Neuronal stem cell (in vitro differentiated cells): Measurements from ENCODE around the gene CAMK2B.

Experiments used
- DNase-seq: peaks from one replicate; pipeline ENCODE4 v3.0.0-alpha.2; 2013; ENCODE audit warnings: low spot score
- H2AFZ ChIP-seq: one replicate; pipeline ENCODE4 v1.6.1; 2013; ENCODE audit warnings: mild to moderate bottlenecking, low read length, inconsistent platforms
- H2AK5ac ChIP-seq: 2 replicates; pipeline ENCODE4 v1.6.1; 2013; ENCODE audit warnings: low read depth, mild to moderate bottlenecking, inconsistent platforms, low read length, moderate library complexity, mixed read lengths
- H2BK120ac ChIP-seq: 2 replicates; pipeline ENCODE4 v1.6.1; 2013; ENCODE audit warnings: low read depth, mild to moderate bottlenecking, inconsistent platforms, low read length, moderate library complexity, mixed read lengths
- H2BK12ac ChIP-seq: one replicate; pipeline ENCODE4 v1.6.1; 2013; ENCODE audit warnings: low read length, inconsistent platforms
- H2BK15ac ChIP-seq: 2 replicates; pipeline ENCODE4 v1.6.1; 2013; ENCODE audit warnings: mild to moderate bottlenecking, low read length, inconsistent platforms, mixed read lengths
- H2BK5ac ChIP-seq: one replicate; pipeline ENCODE4 v1.6.1; 2013; ENCODE audit warnings: inconsistent platforms, mild to moderate bottlenecking, low read length, moderate library complexity
- H3K14ac ChIP-seq: one replicate; pipeline ENCODE4 v1.6.1; 2013; ENCODE audit warnings: low read length, inconsistent platforms
- H3K18ac ChIP-seq: 2 replicates; pipeline ENCODE4 v1.6.1; 2013; ENCODE audit warnings: low read length, inconsistent platforms
- H3K23ac ChIP-seq: 2 replicates; pipeline ENCODE4 v1.6.1; 2013; ENCODE audit warnings: low read depth, mild to moderate bottlenecking, mixed read lengths, low read length, inconsistent platforms; ENCODE audit not compliant: poor library complexity
- H3K27ac ChIP-seq: replicated peaks from 3 replicates; pipeline ENCODE4 v1.5.1; 2013; ENCODE audit warnings: low read length, inconsistent platforms
- H3K27me3 ChIP-seq, 3 experiments: 2 replicates each; pipeline ENCODE4 v1.6.1; 2013; ENCODE audit warnings: low read length in 3 of 3, mild to moderate bottlenecking in 2 of 3, inconsistent platforms in 1 of 3, low read depth in 1 of 3, mixed read lengths in 1 of 3, moderate library complexity in 1 of 3; ENCODE audit not compliant: control insufficient read depth in 3 of 3, insufficient read depth in 3 of 3
- H3K36me3 ChIP-seq, 2 donors: replicated peaks in 1 of 2; 2 replicates each; pipeline ENCODE4 v1.6.1; 2013; ENCODE audit warnings: low read length in 2 of 2; ENCODE audit not compliant: control insufficient read depth in 2 of 2, insufficient read depth in 2 of 2
- H3K4ac ChIP-seq: 2 replicates; pipeline ENCODE4 v1.6.1; 2013; ENCODE audit warnings: inconsistent platforms, mild to moderate bottlenecking, low read length, moderate library complexity
- H3K4me1 ChIP-seq, 2 donors: 1 replicate in 1 of 2; 2 replicates in 1 of 2; pipeline ENCODE4 v1.6.1; 2013; ENCODE audit warnings: low read length in 2 of 2, low read depth in 1 of 2; ENCODE audit not compliant: control insufficient read depth in 2 of 2, insufficient read depth in 1 of 2
- H3K4me2 ChIP-seq: one replicate; pipeline ENCODE4 v1.6.1; 2013; ENCODE audit warnings: mild to moderate bottlenecking, low read length, inconsistent platforms; ENCODE audit not compliant: insufficient read depth, poor library complexity, severe bottlenecking
- H3K4me3 ChIP-seq, 2 donors: 2 replicates each; pipeline ENCODE4 v1.5.1; 2013; ENCODE audit warnings: low read length in 2 of 2, mild to moderate bottlenecking in 2 of 2, inconsistent platforms in 1 of 2, moderate library complexity in 1 of 2
- H3K79me1 ChIP-seq: one replicate; pipeline ENCODE4 v1.6.1; 2013; ENCODE audit warnings: low read depth, mild to moderate bottlenecking, inconsistent platforms, low read length, moderate library complexity
- H3K9ac ChIP-seq: one replicate; pipeline ENCODE4 v1.6.1; 2013; ENCODE audit warnings: mild to moderate bottlenecking, low read depth, low read length, inconsistent platforms; ENCODE audit not compliant: poor library complexity
- H3K9me3 ChIP-seq, 2 donors: replicated peaks in 1 of 2; 2 replicates each; pipeline versions ENCODE3 to v1.6.1; 2013; ENCODE audit warnings: low read length in 2 of 2, mild to moderate bottlenecking in 2 of 2, inconsistent platforms in 1 of 2, low read depth in 1 of 2, mixed read lengths in 1 of 2, moderate library complexity in 1 of 2; ENCODE audit not compliant: control insufficient read depth in 2 of 2, insufficient read depth in 1 of 2
- H4K8ac ChIP-seq: one replicate; pipeline ENCODE4 v1.6.1; 2013; ENCODE audit warnings: low read depth, mild to moderate bottlenecking, inconsistent platforms, low read length, moderate library complexity
- H4K91ac ChIP-seq: one replicate; pipeline ENCODE4 v1.6.1; 2013; ENCODE audit warnings: low read length, low read depth, mild to moderate bottlenecking, inconsistent platforms; ENCODE audit not compliant: poor library complexity
- WGBS, 2 donors: extraction: QIAGEN DNeasy Blood & Tissue Kit; methylation state at CpG; one replicate each; pipeline ENCODE4 v1.1.7; 2013; ENCODE audit warnings: missing lambda C conversion rate in 2 of 2, mixed read lengths in 1 of 2; ENCODE audit not compliant: insufficient read length in 2 of 2, insufficient replicate concordance in 1 of 2; ENCODE audit errors: extremely low coverage in 2 of 2; 5-methylcytosine and 5-hydroxymethylcytosine counted together

The CAMK2B gene

DNA sequence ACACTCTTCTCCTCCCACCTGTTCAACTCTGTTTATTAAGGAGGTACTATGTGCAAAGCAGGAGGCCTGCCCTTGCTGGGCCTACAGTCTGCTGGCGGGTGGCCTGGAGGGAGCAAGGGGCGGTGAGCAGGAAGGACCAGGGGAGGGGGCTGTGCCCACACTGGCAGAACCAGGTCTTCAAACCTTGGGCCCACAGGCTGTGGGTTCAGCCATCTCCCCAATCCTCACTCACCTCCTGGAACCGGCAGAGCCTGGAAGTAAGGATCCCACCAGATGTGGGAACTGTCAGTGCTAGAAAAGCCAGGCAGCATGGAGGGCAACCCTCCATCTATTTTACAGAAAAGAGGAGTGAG lies 50.8 kb downstream of the CAMK2B start:
- Histone ChIP-seq H4K91ac (no peak overlapping the region), H3K4me3 (no peak overlapping the region), H2BK120ac (no peak overlapping the region), H2AK5ac (peak overlapping the region; percentile 36), H3K23ac (no peak overlapping the region), H3K14ac (no peak overlapping the region), H2BK5ac (no peak overlapping the region), H3K9me3 (no peaks in the 10 kb centered on the region), H3K4ac (no peak overlapping the region), H3K9ac (no peak overlapping the region), H2BK12ac (no peak overlapping the region), H3K4me2 (no peak overlapping the region), H4K8ac (no peak overlapping the region), H3K4me1 (peaks cover 10 to 18% of the 10 kb centered on the region in 2 donors), H3K27me3 (peaks cover 0 to 37% (median 0%) of the 10 kb centered on the region in 3 experiments), H2BK15ac (peak overlapping the region; percentile 95), H3K79me1 (no peaks in the 10 kb centered on the region), H2AFZ (no peak overlapping the region), H3K27ac (no peak overlapping the region), H3K18ac (peak overlapping the region; percentile 60), H3K36me3 (no peaks in the 10 kb centered on the region)
- DNase-seq = no peak
- no CpG with 5 or more reads among the region's 3 CpGs for WGBS, 2 donors

DNA sequence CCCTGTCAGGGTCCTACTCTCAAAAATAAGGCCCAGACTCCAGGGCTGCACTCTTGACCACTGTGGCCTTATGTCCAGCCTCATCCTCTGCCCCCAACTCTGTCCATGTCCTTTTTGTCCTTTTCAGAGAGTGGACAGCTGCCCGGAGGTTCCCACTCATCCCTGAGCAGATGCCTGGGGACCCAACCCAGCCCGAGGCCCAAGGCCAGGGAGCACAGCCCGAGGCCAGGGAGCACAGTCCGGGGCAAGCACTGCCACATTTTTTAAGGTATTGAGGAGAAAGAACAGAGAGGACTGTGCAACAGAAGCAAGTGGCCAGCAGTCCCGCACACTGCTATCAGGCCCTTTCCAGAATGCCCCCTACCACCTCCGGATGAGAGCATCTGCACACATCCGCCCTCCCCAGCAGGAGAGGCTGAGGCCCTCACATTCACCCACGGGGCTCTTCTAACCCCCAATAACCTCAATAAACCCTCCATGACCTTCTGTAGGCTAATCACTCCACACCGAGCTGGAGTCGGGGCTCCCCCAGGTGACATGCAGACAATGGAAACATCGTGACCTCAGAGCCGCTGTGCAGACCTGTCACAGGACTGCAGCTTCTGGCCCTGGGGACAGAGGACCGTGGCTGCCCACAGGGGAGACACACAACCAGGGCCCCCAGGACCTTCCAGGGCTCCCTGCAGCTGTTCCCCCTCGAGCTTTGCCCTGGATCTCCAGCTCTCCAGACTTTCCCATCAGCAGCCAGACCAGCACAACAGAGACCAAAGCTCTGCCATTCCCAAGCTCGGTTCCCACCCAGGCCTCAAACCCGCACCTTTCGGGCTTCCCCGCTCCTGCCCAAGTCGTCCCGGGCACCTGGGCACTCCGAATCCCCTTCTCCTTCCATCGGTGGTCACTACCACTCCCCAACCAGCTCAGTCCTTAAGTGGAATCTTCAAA lies 51.4 kb downstream of the CAMK2B start:
- no peak overlapping the region for H3K27ac ChIP-seq
- H3K9ac ChIP-seq = no peak overlapping the region
- peaks cover 10 to 15% of the 10 kb centered on the region in 2 donors for H3K4me1 ChIP-seq
- H3K79me1 ChIP-seq = no peaks in the 10 kb centered on the region
- peak overlapping the region; percentile 78 for H3K18ac ChIP-seq
- no peaks in the 10 kb centered on the region for H3K36me3 ChIP-seq
- no peak overlapping the region for H2BK12ac ChIP-seq
- WGBS, 2 donors = no CpG with 5 or more reads among the region's 22 CpGs
- H2BK120ac ChIP-seq = no peak overlapping the region
- H4K8ac ChIP-seq = no peak overlapping the region
- no peak for DNase-seq
- no peak overlapping the region for H2BK5ac ChIP-seq
- no peaks in the 10 kb centered on the region for H3K9me3 ChIP-seq
- peak overlapping the region; percentile 95 for H2BK15ac ChIP-seq
- H3K4ac ChIP-seq = no peak overlapping the region
- no peak overlapping the region for H4K91ac ChIP-seq
- no peak overlapping the region for H2AFZ ChIP-seq
- H3K14ac ChIP-seq = no peak overlapping the region
- no peak overlapping the region for H3K4me3 ChIP-seq
- no peak overlapping the region for H3K4me2 ChIP-seq
- H3K27me3 ChIP-seq = peaks cover 0 to 37% (median 0%) of the 10 kb centered on the region in 3 experiments
- no peak overlapping the region for H3K23ac ChIP-seq
- peak overlapping the region; percentile 36 for H2AK5ac ChIP-seq

DNA sequence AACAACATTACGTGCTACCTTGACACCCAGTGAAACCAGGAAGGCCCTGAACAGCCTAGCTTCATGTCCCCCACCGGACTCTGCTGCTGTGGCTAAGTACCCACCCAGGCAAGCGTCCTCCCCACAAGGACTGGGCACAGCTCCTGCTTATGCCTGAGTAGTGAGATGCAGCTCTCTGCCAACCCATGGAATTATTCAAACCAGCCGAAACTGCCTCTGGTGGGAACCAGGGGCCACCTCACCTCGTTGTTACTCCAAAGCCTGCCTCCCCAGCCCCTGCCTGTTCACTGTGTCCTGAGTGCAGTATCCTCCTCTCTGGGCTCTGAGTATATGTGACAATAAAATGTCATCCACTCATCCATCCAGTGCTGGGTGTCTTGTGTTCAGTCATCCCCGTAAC lies 52.4 kb downstream of the CAMK2B start:
- H4K8ac ChIP-seq = peak overlapping the region; percentile 26
- peaks cover 0 to 42% (median 0%) of the 10 kb centered on the region in 3 experiments for H3K27me3 ChIP-seq
- H2BK15ac ChIP-seq = no peak overlapping the region
- no peak overlapping the region for H3K4me3 ChIP-seq
- H3K79me1 ChIP-seq = no peaks in the 10 kb centered on the region
- no peaks in the 10 kb centered on the region for H3K36me3 ChIP-seq
- H2AFZ ChIP-seq = no peak overlapping the region
- no peak overlapping the region for H2BK120ac ChIP-seq
- no peak overlapping the region for H3K4me2 ChIP-seq
- H3K4ac ChIP-seq = peak overlapping the region; percentile 8
- DNase-seq = no peak
- H2BK12ac ChIP-seq = no peak overlapping the region
- H3K9me3 ChIP-seq = no peaks in the 10 kb centered on the region
- H3K18ac ChIP-seq = no peak overlapping the region
- WGBS, 2 donors = no CpG with 5 or more reads among the region's 6 CpGs
- H2BK5ac ChIP-seq = no peak overlapping the region
- no peak overlapping the region for H4K91ac ChIP-seq
- H3K14ac ChIP-seq = no peak overlapping the region
- no peak overlapping the region for H3K27ac ChIP-seq
- H3K9ac ChIP-seq = no peak overlapping the region
- H3K4me1 ChIP-seq = peaks cover 10 to 19% of the 10 kb centered on the region in 2 donors
- H3K23ac ChIP-seq = no peak overlapping the region
- peak overlapping the region; percentile 83 for H2AK5ac ChIP-seq

DNA sequence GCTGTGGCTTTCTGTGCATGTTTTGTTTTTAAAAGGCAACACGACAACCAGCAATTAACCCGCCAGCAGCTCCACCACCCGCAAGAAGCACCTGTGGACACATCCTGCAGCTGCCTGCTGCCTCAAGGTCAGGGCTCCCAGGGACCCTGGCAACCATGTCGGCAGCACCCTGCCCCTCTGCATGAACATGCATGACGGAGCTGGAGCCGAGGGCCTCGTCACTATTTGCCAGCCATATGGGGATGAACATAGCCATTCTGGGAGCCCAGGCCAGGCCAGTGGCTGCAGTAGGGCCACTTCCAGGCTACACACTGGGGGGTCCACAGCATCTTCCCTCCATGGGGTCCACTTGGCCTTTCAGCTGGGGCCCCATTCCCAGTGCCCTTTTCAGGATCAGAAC lies 52.9 kb downstream of the CAMK2B start:
- H4K8ac ChIP-seq = no peak overlapping the region
- no peak overlapping the region for H3K23ac ChIP-seq
- H4K91ac ChIP-seq = peak overlapping the region; percentile 22
- H3K18ac ChIP-seq = peak overlapping the region; percentile 44
- no peak for DNase-seq
- no CpG with 5 or more reads among the region's 7 CpGs for whole genome bisulfite sequencing, 2 donors
- H2AFZ ChIP-seq = no peak overlapping the region
- no peak overlapping the region for H2BK12ac ChIP-seq
- peaks cover 0 to 43% (median 0%) of the 10 kb centered on the region in 3 experiments for H3K27me3 ChIP-seq
- H3K79me1 ChIP-seq = no peaks in the 10 kb centered on the region
- H3K4me3 ChIP-seq = no peak overlapping the region
- H2BK120ac ChIP-seq = no peak overlapping the region
- H3K4ac ChIP-seq = no peak overlapping the region
- H3K4me1 ChIP-seq = peaks cover 10 to 21% of the 10 kb centered on the region in 2 donors
- no peak overlapping the region for H3K9ac ChIP-seq
- peak overlapping the region; percentile 71 for H3K14ac ChIP-seq
- H3K4me2 ChIP-seq = no peak overlapping the region
- no peak overlapping the region for H2BK5ac ChIP-seq
- peak overlapping the region; percentile 83 for H2AK5ac ChIP-seq
- no peak overlapping the region for H2BK15ac ChIP-seq
- H3K36me3 ChIP-seq = no peaks in the 10 kb centered on the region
- no peak overlapping the region for H3K27ac ChIP-seq
- H3K9me3 ChIP-seq = no peaks in the 10 kb centered on the region
